H9 (cell line): Measurements from ENCODE around the gene SAMHD1. TPM values are rescaled to one million over a fixed set of nuclear protein-coding genes. Genes with fewer than 3 reads are reported as not detected.
A peak's percentile ranks its signal among the peaks of the same experiment; 100 is the strongest.

Experiments used
- DNase-seq: peaks from one replicate; pipeline ENCODE4 v3.0.0-alpha.2; 2017
- H2AFZ ChIP-seq: one replicate; pipeline ENCODE4 v1.6.1; 2013; ENCODE audit warnings: mild to moderate bottlenecking, low read length, control low read depth, moderate library complexity
- H2AK5ac ChIP-seq: 2 replicates; pipeline ENCODE4 v1.6.1; 2013; ENCODE audit warnings: low read length, control low read depth, mixed read lengths; ENCODE audit not compliant: insufficient read length
- H2BK120ac ChIP-seq: one replicate; pipeline ENCODE4 v1.6.1; 2013; ENCODE audit warnings: low read depth, mild to moderate bottlenecking, low read length, control low read depth, inconsistent platforms; ENCODE audit not compliant: poor library complexity, severe bottlenecking
- H2BK12ac ChIP-seq: 2 replicates; pipeline ENCODE4 v1.6.1; 2013; ENCODE audit warnings: low read length, control low read depth, mixed read lengths, low read depth; ENCODE audit not compliant: insufficient read length
- H2BK15ac ChIP-seq: 2 replicates; pipeline ENCODE4 v1.6.1; 2013; ENCODE audit warnings: low read depth, low read length, control low read depth
- H2BK20ac ChIP-seq: one replicate; pipeline ENCODE4 v1.6.1; 2013; ENCODE audit warnings: low read depth, mild to moderate bottlenecking, low read length, control low read depth, inconsistent platforms; ENCODE audit not compliant: poor library complexity, severe bottlenecking
- H2BK5ac ChIP-seq: 2 replicates; pipeline ENCODE4 v1.6.1; 2013; ENCODE audit warnings: low read length, control low read depth, mixed read lengths; ENCODE audit not compliant: insufficient read length
- H3K14ac ChIP-seq: 2 replicates; pipeline ENCODE4 v1.6.1; 2013; ENCODE audit warnings: low read length, control low read depth; ENCODE audit not compliant: insufficient read depth
- H3K18ac ChIP-seq: 2 replicates; pipeline ENCODE4 v1.6.1; 2013; ENCODE audit warnings: low read depth, mild to moderate bottlenecking, mixed read lengths, low read length, control low read depth; ENCODE audit not compliant: insufficient read length
- H3K23ac ChIP-seq: 2 replicates; pipeline ENCODE4 v1.6.1; 2013; ENCODE audit warnings: low read length, control low read depth, mixed read lengths, low read depth; ENCODE audit not compliant: insufficient read length
- H3K23me2 ChIP-seq: 2 replicates; pipeline ENCODE4 v1.6.1; 2013; ENCODE audit warnings: low read depth, mild to moderate bottlenecking, mixed read lengths, low read length, control low read depth; ENCODE audit not compliant: insufficient read length, poor library complexity, severe bottlenecking
- H3K27ac ChIP-seq: 2 replicates; pipeline ENCODE4 v1.5.1; 2013; ENCODE audit warnings: low read length, control low read depth, mixed read lengths, low read depth; ENCODE audit not compliant: insufficient read length
- H3K27me3 ChIP-seq: 2 replicates; pipeline ENCODE4 v1.6.1; 2013; ENCODE audit warnings: low read length, control low read depth, inconsistent platforms; ENCODE audit not compliant: insufficient read depth
- H3K4ac ChIP-seq: 2 replicates; pipeline ENCODE4 v1.6.1; 2013; ENCODE audit warnings: low read depth, mild to moderate bottlenecking, control low read depth, inconsistent platforms, low read length, moderate library complexity
- H3K4me1 ChIP-seq: 2 replicates; pipeline ENCODE4 v1.6.1; 2013; ENCODE audit warnings: low read length, control low read depth, inconsistent platforms; ENCODE audit not compliant: insufficient read depth
- H3K4me2 ChIP-seq: 2 replicates; pipeline ENCODE4 v1.6.1; 2013; ENCODE audit warnings: low read length, control low read depth, mixed read lengths; ENCODE audit not compliant: insufficient read length, insufficient read depth
- H3K56ac ChIP-seq: 2 replicates; pipeline ENCODE4 v1.6.1; 2013; ENCODE audit warnings: low read depth, mild to moderate bottlenecking, mixed read lengths, low read length, control low read depth; ENCODE audit not compliant: insufficient read length
- H3K79me1 ChIP-seq: 2 replicates; pipeline ENCODE4 v1.6.1; 2013; ENCODE audit warnings: low read depth, mild to moderate bottlenecking, moderate library complexity, low read length, control low read depth, inconsistent platforms; ENCODE audit not compliant: insufficient read depth, poor library complexity, severe bottlenecking
- H3K79me2 ChIP-seq: 2 replicates; pipeline ENCODE4 v1.6.1; 2013; ENCODE audit warnings: low read length, control low read depth, inconsistent platforms; ENCODE audit not compliant: insufficient read depth
- H3K9ac ChIP-seq: 2 replicates; pipeline ENCODE4 v1.6.1; 2013; ENCODE audit warnings: low read length, control low read depth, mixed read lengths; ENCODE audit not compliant: insufficient read length; ENCODE audit errors: extremely low read depth
- H3K9me3 ChIP-seq: one replicate; pipeline ENCODE4 v1.6.1; 2013; ENCODE audit warnings: low read depth, low read length, inconsistent platforms; ENCODE audit not compliant: control insufficient read depth
- H3T11ph ChIP-seq: one replicate; pipeline ENCODE4 v1.6.1; 2013; ENCODE audit warnings: mild to moderate bottlenecking, low read length, control low read depth, inconsistent platforms
- H4K20me1 ChIP-seq: one replicate; pipeline ENCODE4 v1.6.1; 2013; ENCODE audit not compliant: control insufficient read depth, insufficient read length, insufficient read depth
- H4K5ac ChIP-seq: 2 replicates; pipeline ENCODE4 v1.6.1; 2013; ENCODE audit warnings: low read depth, mild to moderate bottlenecking, mixed read lengths, low read length, control low read depth; ENCODE audit not compliant: insufficient read length
- H4K8ac ChIP-seq: replicated peaks from 2 replicates; pipeline ENCODE4 v1.6.1; 2013; ENCODE audit warnings: low read length, control low read depth, mixed read lengths, low read depth; ENCODE audit not compliant: insufficient read length
- H4K91ac ChIP-seq: 2 replicates; pipeline ENCODE4 v1.6.1; 2013; ENCODE audit warnings: low read depth, mild to moderate bottlenecking, moderate library complexity, mixed read lengths, low read length, control low read depth; ENCODE audit not compliant: insufficient read length
- H3K27ac Mint-ChIP-seq, 3 experiments: 2 replicates in 2 of 3; 3 replicates in 1 of 3; pipeline ENCODE4 v1.8.0; 2020 to 2021; ENCODE audit warnings: mixed read lengths in 3 of 3, mild to moderate bottlenecking in 1 of 3, moderate library complexity in 1 of 3
- H3K27me3 Mint-ChIP-seq: 2 replicates; pipeline ENCODE4 v1.8.0; 2021; ENCODE audit warnings: low read depth, mild to moderate bottlenecking, moderate library complexity, mixed read lengths
- H3K36me3 Mint-ChIP-seq, 3 experiments: 2 replicates in 2 of 3; 3 replicates in 1 of 3; pipeline ENCODE4 v1.8.0; 2020 to 2021; ENCODE audit warnings: low read depth in 3 of 3, mixed read lengths in 3 of 3; ENCODE audit not compliant: insufficient read depth in 1 of 3
- H3K4me1 Mint-ChIP-seq, 2 experiments: 2 replicates each; pipeline ENCODE4 v1.8.0; 2020; ENCODE audit warnings: mixed read lengths in 2 of 2
- H3K4me3 Mint-ChIP-seq, 2 experiments: 2 replicates in 1 of 2; 3 replicates in 1 of 2; pipeline ENCODE4 v1.8.0; 2020 to 2021; ENCODE audit warnings: mild to moderate bottlenecking in 2 of 2, mixed read lengths in 2 of 2, moderate library complexity in 1 of 2
- H3K9me3 Mint-ChIP-seq, 2 experiments: 2 replicates in 1 of 2; 3 replicates in 1 of 2; pipeline ENCODE4 v1.8.0; 2020; ENCODE audit warnings: mild to moderate bottlenecking in 2 of 2, mixed read lengths in 2 of 2, moderate library complexity in 1 of 2
- CTCF ChIP-seq: fragments of 200-600 bp; sonication (generic); conservative IDR thresholded peaks from 3 replicates; pipeline ENCODE4 v1.8.0; 2021; ENCODE audit warnings: antibody characterized with exemption, mild to moderate bottlenecking
- WGBS: extraction: QIAGEN DNeasy Blood & Tissue Kit; methylation state at CpG from one replicate; pipeline ENCODE4 v1.1.7; 2013; ENCODE audit warnings: missing lambda C conversion rate, low lambda C conversion rate, mixed read lengths; ENCODE audit not compliant: insufficient read length; ENCODE audit errors: extremely low coverage; 5-methylcytosine and 5-hydroxymethylcytosine counted together
- total RNA-seq: library from RNA; stranded (reverse); gene quantifications from 2 replicates; pipeline ENCODE4 v1.2.1, GENCODE V29; 2021

The SAMHD1 gene
- total RNA-seq, 1 experiment from 2014 or later: 53.1 TPM

GRCh38 chr20:36887752-36888090 is 63.8 kb downstream of the SAMHD1 start:
- no CpG with 5 or more reads among the region's 6 CpGs for WGBS
- Mint-ChIP-seq H3K27me3 (no peaks in the 10 kb centered on the region; the same call in 1 of the 2 replicates), H3K36me3 (peaks cover 0 to 20% (median 20%) of the 10 kb centered on the region in 3 experiments; a peak in 6 of 7 replicates), H3K9me3 (no peaks in the 10 kb centered on the region), H3K27ac (peak overlapping the region in 1 of 3 experiments; percentile 37; a peak in 1 of 7 replicates), H3K4me3 (peak overlapping the region in 1 of 2 experiments; percentile 58; a peak in 3 of 5 replicates), H3K4me1 (peaks cover 16 to 21% of the 10 kb centered on the region in 2 experiments)
- H4K20me1 ChIP-seq: no peaks in the 10 kb centered on the region
- no peak overlapping the region for H3K14ac ChIP-seq
- H2BK15ac ChIP-seq: no peak overlapping the region
- no peak overlapping the region for H2AFZ ChIP-seq
- H2AK5ac ChIP-seq: no peak overlapping the region
- no peaks in the 10 kb centered on the region for H3K79me2 ChIP-seq
- no peaks in the 10 kb centered on the region for H3K79me1 ChIP-seq
- no peak overlapping the region for H3K9ac ChIP-seq
- no peak overlapping the region for H2BK5ac ChIP-seq
- no peak overlapping the region for H3K18ac ChIP-seq
- H3K4ac ChIP-seq: no peak overlapping the region
- no peak for TF ChIP-seq CTCF
- no peak overlapping the region for H2BK12ac ChIP-seq
- H4K8ac ChIP-seq: no peak overlapping the region
- no peak overlapping the region for H3K4me2 ChIP-seq
- no peak overlapping the region for H3K56ac ChIP-seq
- DNase-seq: no peak
- H3T11ph ChIP-seq: no peak overlapping the region
- H4K91ac ChIP-seq: no peak overlapping the region
- no peak overlapping the region for H2BK20ac ChIP-seq
- H3K27ac ChIP-seq: no peak overlapping the region
- H3K23me2 ChIP-seq: no peaks in the 10 kb centered on the region
- no peaks in the 10 kb centered on the region for H3K27me3 ChIP-seq
- H3K23ac ChIP-seq: no peak overlapping the region
- H4K5ac ChIP-seq: no peak overlapping the region
- H3K9me3 ChIP-seq: no peaks in the 10 kb centered on the region
- H3K4me1 ChIP-seq: no peaks in the 10 kb centered on the region; the same call in none of the 2 replicates
- H2BK120ac ChIP-seq: no peak overlapping the region
